Kidney epithelial cell (primary cell): ENCODE measurements around the gene TBC1D22B. TPM values are rescaled to one million over a fixed set of nuclear protein-coding genes. Genes with fewer than 3 reads are reported as not detected.

Source experiments
- DNase-seq: peaks from one replicate; pipeline ENCODE4 v3.0.0-alpha.2; 2010; ENCODE audit warnings: low read depth
- H3K27me3 ChIP-seq: 2 replicates; pipeline ENCODE4 v1.6.0; 2011; ENCODE audit warnings: low read length; ENCODE audit not compliant: control insufficient read depth, insufficient read depth
- H3K36me3 ChIP-seq: 2 replicates; pipeline ENCODE4 v1.5.1; 2011; ENCODE audit warnings: low read length; ENCODE audit not compliant: control insufficient read depth, insufficient read depth
- H3K4me3 ChIP-seq: 2 replicates; pipeline ENCODE4 v1.5.1; 2011; ENCODE audit warnings: low read depth, mild to moderate bottlenecking, control low read depth, low read length
- total RNA-seq: library from RNA; depleted of rRNA; stranded (reverse); fragments of >200 nt; gene quantifications from 2 replicates; pipeline ENCODE4 v1.2.3, GENCODE V29; 2015
- TF ChIP-seq, protein P1 (sequence below): IDR thresholded peaks from 2 replicates; pipeline ENCODE4 v1.5.1; 2011; ENCODE audit warnings: mild to moderate bottlenecking, moderate library complexity, low read length, control low read depth, inconsistent platforms; ENCODE audit not compliant: insufficient read depth, poor library complexity, severe bottlenecking

The TBC1D22B gene
- total RNA-seq, 1 donor from 2014 or later, result 12.7 TPM

DNA sequence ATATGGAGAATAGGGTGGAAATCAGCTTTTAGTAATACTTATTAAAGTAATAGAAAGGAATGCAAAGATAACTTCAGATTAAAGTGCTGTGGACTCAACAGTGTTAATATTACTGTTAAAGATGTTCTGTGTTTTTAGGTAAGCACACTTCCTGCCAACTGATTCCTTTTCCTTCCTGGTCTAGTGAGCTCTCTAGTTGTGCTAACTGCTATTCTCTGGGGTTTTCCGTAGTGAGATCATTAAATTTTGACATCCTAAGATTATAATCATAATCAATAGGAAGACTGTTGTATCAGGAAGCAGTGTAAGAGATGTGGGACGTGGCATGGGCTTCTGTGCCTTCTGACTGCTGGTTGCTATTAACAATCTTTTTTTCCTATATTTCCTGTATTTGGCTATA is 1.6 kb downstream of the TBC1D22B start:
- Histone ChIP-seq H3K36me3 (no peaks in the 10 kb centered on the region), H3K4me3 (no peak overlapping the region), H3K27me3 (no peaks in the 10 kb centered on the region)
- DNase-seq, result no peak
- TF ChIP-seq, protein P1, sequence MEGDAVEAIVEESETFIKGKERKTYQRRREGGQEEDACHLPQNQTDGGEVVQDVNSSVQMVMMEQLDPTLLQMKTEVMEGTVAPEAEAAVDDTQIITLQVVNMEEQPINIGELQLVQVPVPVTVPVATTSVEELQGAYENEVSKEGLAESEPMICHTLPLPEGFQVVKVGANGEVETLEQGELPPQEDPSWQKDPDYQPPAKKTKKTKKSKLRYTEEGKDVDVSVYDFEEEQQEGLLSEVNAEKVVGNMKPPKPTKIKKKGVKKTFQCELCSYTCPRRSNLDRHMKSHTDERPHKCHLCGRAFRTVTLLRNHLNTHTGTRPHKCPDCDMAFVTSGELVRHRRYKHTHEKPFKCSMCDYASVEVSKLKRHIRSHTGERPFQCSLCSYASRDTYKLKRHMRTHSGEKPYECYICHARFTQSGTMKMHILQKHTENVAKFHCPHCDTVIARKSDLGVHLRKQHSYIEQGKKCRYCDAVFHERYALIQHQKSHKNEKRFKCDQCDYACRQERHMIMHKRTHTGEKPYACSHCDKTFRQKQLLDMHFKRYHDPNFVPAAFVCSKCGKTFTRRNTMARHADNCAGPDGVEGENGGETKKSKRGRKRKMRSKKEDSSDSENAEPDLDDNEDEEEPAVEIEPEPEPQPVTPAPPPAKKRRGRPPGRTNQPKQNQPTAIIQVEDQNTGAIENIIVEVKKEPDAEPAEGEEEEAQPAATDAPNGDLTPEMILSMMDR, result no peak

DNA sequence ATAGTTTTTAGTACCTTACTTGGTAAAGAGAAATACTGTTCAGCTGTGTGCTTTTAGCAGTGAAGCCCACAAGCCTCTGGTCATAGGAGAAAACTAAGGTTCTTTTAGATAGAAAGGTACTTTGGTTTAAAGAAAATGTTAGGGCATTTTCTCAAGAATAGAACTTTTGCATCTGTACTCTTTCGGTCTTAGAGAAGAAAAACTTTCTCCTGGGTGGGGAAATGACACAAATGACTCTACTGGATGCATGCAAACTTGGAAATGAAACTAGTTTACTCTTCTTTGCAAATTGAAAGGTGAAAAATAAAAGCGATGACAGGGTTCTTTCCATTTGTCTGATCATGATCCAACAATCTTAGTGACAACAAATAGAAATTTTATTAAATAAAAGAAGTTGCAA is 2.5 kb downstream of the TBC1D22B start:
- DNase-seq, result no peak

DNA sequence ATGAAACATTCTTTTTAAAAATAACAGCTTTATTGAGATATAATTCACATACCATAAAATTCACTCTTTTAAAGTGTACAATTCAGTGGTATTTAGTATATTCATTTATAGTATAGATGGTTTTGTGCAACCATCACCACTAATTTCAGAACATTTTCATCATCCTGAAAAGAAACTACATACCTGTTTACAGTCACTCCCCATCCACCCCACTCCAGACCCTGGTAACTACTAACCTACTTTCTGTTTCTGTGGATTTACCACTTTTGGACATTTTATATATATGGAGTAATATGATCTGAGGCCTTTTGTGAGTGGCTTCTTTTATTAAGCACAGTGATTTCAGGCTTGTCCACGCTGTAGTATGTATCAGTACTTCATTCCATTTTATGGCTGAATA is 2.9 kb downstream of the TBC1D22B start:
- H3K4me3 ChIP-seq, result no peak overlapping the region
- no peaks in the 10 kb centered on the region for H3K36me3 ChIP-seq
- TF ChIP-seq, protein P1, result no peak
- H3K27me3 ChIP-seq, result no peaks in the 10 kb centered on the region
- no peak for DNase-seq

More for the DNA sequence above, 2.5 kb downstream of the TBC1D22B start:
- no peak overlapping the region for H3K4me3 ChIP-seq
- no peaks in the 10 kb centered on the region for H3K36me3 ChIP-seq
- TF ChIP-seq, protein P1, result no peak
- no peaks in the 10 kb centered on the region for H3K27me3 ChIP-seq

DNA sequence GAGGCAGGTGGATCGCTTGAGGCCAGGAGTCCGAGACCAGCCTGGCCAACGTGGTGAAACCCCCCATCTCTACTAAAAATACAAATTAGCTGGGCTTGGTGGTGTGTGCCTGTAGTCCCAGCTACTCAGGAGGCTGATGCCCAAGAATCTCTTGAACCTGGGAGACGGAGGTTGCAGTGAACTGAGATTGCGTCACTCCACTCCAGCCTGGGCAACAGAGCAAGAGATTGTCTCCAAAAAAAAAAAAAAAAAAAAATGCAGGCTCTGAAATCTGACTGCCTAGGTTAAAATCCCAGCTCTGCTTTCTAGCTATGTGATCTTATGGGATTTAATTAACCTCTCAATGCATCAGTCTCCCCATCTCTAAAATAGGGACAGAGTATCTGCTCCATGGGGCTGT is 3.6 kb downstream of the TBC1D22B start:
- H3K27me3 ChIP-seq, result no peaks in the 10 kb centered on the region
- H3K36me3 ChIP-seq, result no peaks in the 10 kb centered on the region
- TF ChIP-seq, protein P1, result no peak

DNA sequence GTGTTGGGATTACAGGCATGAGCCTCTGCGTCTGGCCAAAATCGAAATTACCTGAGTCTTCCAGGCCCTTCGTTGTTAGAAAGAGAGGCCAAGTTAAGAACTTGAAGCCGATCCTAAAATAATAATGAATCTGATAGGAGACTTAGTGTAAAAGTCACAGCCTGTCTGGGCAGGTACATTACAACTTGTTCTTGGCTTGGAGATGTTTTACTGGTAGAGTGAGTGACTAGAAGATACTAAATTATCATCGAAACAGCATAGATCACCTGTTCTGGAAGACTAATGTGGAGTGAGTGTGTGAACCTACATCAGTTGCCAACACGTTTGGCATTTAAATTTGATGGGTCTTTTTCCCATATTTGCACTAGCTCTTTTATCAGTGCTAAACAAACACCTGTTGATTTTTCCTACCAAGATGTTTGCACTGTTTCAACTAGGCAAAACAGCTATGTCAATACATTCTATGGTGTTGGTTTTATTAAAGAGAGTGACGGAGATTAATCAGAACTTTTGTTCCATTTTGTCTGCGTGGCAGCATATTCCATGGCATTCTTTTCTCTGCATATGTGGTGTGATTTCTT is 5.0 kb downstream of the TBC1D22B start:
- TF ChIP-seq, protein P1, result no peak
- Histone ChIP-seq H3K4me3 (no peak overlapping the region), H3K36me3 (no peaks in the 10 kb centered on the region), H3K27me3 (no peaks in the 10 kb centered on the region)
- DNase-seq, result no peak

More for the DNA sequence above, 3.6 kb downstream of the TBC1D22B start:
- H3K4me3 ChIP-seq, result no peak overlapping the region
- DNase-seq, result no peak

DNA sequence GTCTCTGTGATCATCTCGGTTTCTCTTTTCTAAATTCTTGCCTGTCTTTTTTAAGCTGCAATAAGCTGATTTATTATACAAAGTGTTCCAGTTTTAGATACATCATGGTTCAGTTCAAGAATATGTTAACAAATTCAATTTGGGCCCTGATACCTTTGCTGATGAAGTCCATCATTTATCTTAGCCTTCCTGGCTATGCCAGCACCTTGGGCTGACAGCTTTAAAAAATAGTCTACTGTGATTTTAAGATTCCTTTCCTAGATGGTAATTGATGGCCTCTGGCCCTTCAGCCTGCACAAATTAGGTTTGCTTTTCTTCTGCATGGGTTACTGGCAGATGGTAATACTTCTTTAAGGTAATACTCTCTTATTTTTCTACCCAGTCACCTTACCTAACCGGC is 7.4 kb downstream of the TBC1D22B start:
- TF ChIP-seq, protein P1, result no peak
- no peak for DNase-seq
- Histone ChIP-seq H3K36me3 (no peaks in the 10 kb centered on the region), H3K27me3 (no peaks in the 10 kb centered on the region), H3K4me3 (no peak overlapping the region)
